ENCODE data around the gene ADIPOR1. TPM values are rescaled to one million over a fixed set of nuclear protein-coding genes. Genes with fewer than 3 reads are reported as not detected.
A peak's percentile ranks its signal among the peaks of the same experiment; 100 is the strongest.
"Not testable (repeated sequence)": the region's sequence is repeated elsewhere in the genome, so short reads cannot be mapped to it uniquely, and the experiment has no call there.

ADIPOR1 gene
- polyA plus RNA-seq, 2 donors: 96.2 to 98.4 TPM

GRCh38 chr1:202923533-202923932 is 34.6 kb downstream of the ADIPOR1 start:
- no peak overlapping the region for H3K4me3 ChIP-seq (ENCODE audit: low read depth in 1 of 2, low read length in 2 of 2)
- WGBS, 2 donors: 87 to 91% methylated on average over 3 of the region's 3 CpGs
- H3K4me1 ChIP-seq (ENCODE audit: control insufficient read depth in 2 of 2, insufficient read depth in 2 of 2, low read length in 1 of 2): no peaks in the 10 kb centered on the region
- H3K27ac ChIP-seq (ENCODE audit: low read depth in 2 of 2, low read length in 1 of 2): no peak overlapping the region
- no peaks in the 10 kb centered on the region for H3K27me3 ChIP-seq (ENCODE audit: control insufficient read depth in 1 of 2, insufficient read depth in 2 of 2, low read length in 2 of 2)
- no peaks in the 10 kb centered on the region for H3K9me3 ChIP-seq (ENCODE audit: control insufficient read depth in 2 of 2, insufficient read depth in 1 of 2, low read depth in 1 of 2, low read length in 1 of 2)
- peaks cover 0 to 2% of the 10 kb centered on the region in 2 donors for H3K36me3 ChIP-seq (ENCODE audit: control insufficient read depth in 2 of 2, insufficient read depth in 2 of 2, low read length in 1 of 2)

- Histone ChIP-seq H3K4me3 (ENCODE audit: low read depth in 1 of 2, low read length in 2 of 2) (no peak overlapping the region), H3K36me3 (ENCODE audit: control insufficient read depth in 2 of 2, insufficient read depth in 2 of 2, low read length in 1 of 2) (peaks cover 0 to 2% of the 10 kb centered on the region in 2 donors), H3K4me1 (ENCODE audit: control insufficient read depth in 2 of 2, insufficient read depth in 2 of 2, low read length in 1 of 2) (no peaks in the 10 kb centered on the region), H3K9me3 (ENCODE audit: control insufficient read depth in 2 of 2, insufficient read depth in 1 of 2, low read depth in 1 of 2, low read length in 1 of 2) (no peaks in the 10 kb centered on the region), H3K27me3 (ENCODE audit: control insufficient read depth in 1 of 2, insufficient read depth in 2 of 2, low read length in 2 of 2) (no peaks in the 10 kb centered on the region), H3K27ac (ENCODE audit: low read depth in 2 of 2, low read length in 1 of 2) (no peak overlapping the region)
Observed at GRCh38 chr1:202919615-202920014, 38.5 kb downstream of the ADIPOR1 start.

- H3K4me3 ChIP-seq (ENCODE audit: low read depth in 1 of 2, low read length in 2 of 2): no peak overlapping the region
- no peak overlapping the region for H3K27ac ChIP-seq (ENCODE audit: low read depth in 2 of 2, low read length in 1 of 2)
- no peaks in the 10 kb centered on the region for H3K9me3 ChIP-seq (ENCODE audit: control insufficient read depth in 2 of 2, insufficient read depth in 1 of 2, low read depth in 1 of 2, low read length in 1 of 2)
- no peaks in the 10 kb centered on the region for H3K27me3 ChIP-seq (ENCODE audit: control insufficient read depth in 1 of 2, insufficient read depth in 2 of 2, low read length in 2 of 2)
- peaks cover 0 to 8% of the 10 kb centered on the region in 2 donors for H3K36me3 ChIP-seq (ENCODE audit: control insufficient read depth in 2 of 2, insufficient read depth in 2 of 2, low read length in 1 of 2)
- H3K4me1 ChIP-seq (ENCODE audit: control insufficient read depth in 2 of 2, insufficient read depth in 2 of 2, low read length in 1 of 2): no peaks in the 10 kb centered on the region
Observed at GRCh38 chr1:202915146-202915545, 43.0 kb downstream of the ADIPOR1 start.

GRCh38 chr1:202912476-202912875 is 45.6 kb downstream of the ADIPOR1 start:
- H3K36me3 ChIP-seq (ENCODE audit: control insufficient read depth in 2 of 2, insufficient read depth in 2 of 2, low read length in 1 of 2); H3K27me3 ChIP-seq (ENCODE audit: control insufficient read depth in 1 of 2, insufficient read depth in 2 of 2, low read length in 2 of 2): not testable (repeated sequence)
- 68 to 76% methylated on average over 4 of the region's 4 CpGs for WGBS, 2 donors

GRCh38 chr1:202909494-202909893 is 48.6 kb downstream of the ADIPOR1 start:
- Histone ChIP-seq H3K4me1 (ENCODE audit: control insufficient read depth in 2 of 2, insufficient read depth in 2 of 2, low read length in 1 of 2) (no peaks in the 10 kb centered on the region), H3K36me3 (ENCODE audit: control insufficient read depth in 2 of 2, insufficient read depth in 2 of 2, low read length in 1 of 2) (peaks cover 0 to 6% of the 10 kb centered on the region in 2 donors), H3K27ac (ENCODE audit: low read depth in 2 of 2, low read length in 1 of 2) (no peak overlapping the region), H3K27me3 (ENCODE audit: control insufficient read depth in 1 of 2, insufficient read depth in 2 of 2, low read length in 2 of 2) (no peaks in the 10 kb centered on the region), H3K9me3 (ENCODE audit: control insufficient read depth in 2 of 2, insufficient read depth in 1 of 2, low read depth in 1 of 2, low read length in 1 of 2) (no peaks in the 10 kb centered on the region), H3K4me3 (ENCODE audit: low read depth in 1 of 2, low read length in 2 of 2) (no peak overlapping the region)
- 86 to 88% methylated on average over 1 of the region's 1 CpG for WGBS, 2 donors

More at GRCh38 chr1:202912476-202912875, 45.6 kb downstream of the ADIPOR1 start:
- H3K4me1 ChIP-seq (ENCODE audit: control insufficient read depth in 2 of 2, insufficient read depth in 2 of 2, low read length in 1 of 2); H3K4me3 ChIP-seq (ENCODE audit: low read depth in 1 of 2, low read length in 2 of 2); H3K9me3 ChIP-seq (ENCODE audit: control insufficient read depth in 2 of 2, insufficient read depth in 1 of 2, low read depth in 1 of 2, low read length in 1 of 2): not testable (repeated sequence)
- H3K27ac ChIP-seq (ENCODE audit: low read depth in 2 of 2, low read length in 1 of 2): peak overlapping the region in 1 of 2 donors; percentile 81

GRCh38 chr1:202908998-202909397 is 49.1 kb downstream of the ADIPOR1 start:
- Histone ChIP-seq H3K36me3 (ENCODE audit: control insufficient read depth in 2 of 2, insufficient read depth in 2 of 2, low read length in 1 of 2) (peaks cover 0 to 6% of the 10 kb centered on the region in 2 donors), H3K27ac (ENCODE audit: low read depth in 2 of 2, low read length in 1 of 2) (no peak overlapping the region), H3K27me3 (ENCODE audit: control insufficient read depth in 1 of 2, insufficient read depth in 2 of 2, low read length in 2 of 2) (no peaks in the 10 kb centered on the region), H3K4me1 (ENCODE audit: control insufficient read depth in 2 of 2, insufficient read depth in 2 of 2, low read length in 1 of 2) (no peaks in the 10 kb centered on the region), H3K9me3 (ENCODE audit: control insufficient read depth in 2 of 2, insufficient read depth in 1 of 2, low read depth in 1 of 2, low read length in 1 of 2) (no peaks in the 10 kb centered on the region), H3K4me3 (ENCODE audit: low read depth in 1 of 2, low read length in 2 of 2) (no peak overlapping the region)
- WGBS, 2 donors: 96 to 97% methylated on average over 6 of the region's 6 CpGs

- Histone ChIP-seq H3K36me3 (ENCODE audit: control insufficient read depth in 2 of 2, insufficient read depth in 2 of 2, low read length in 1 of 2) (no peaks in the 10 kb centered on the region), H3K27ac (ENCODE audit: low read depth in 2 of 2, low read length in 1 of 2) (no peak overlapping the region)
- 68 to 81% methylated on average over 4 of the region's 4 CpGs for WGBS, 2 donors
Observed at GRCh38 chr1:202905331-202905730, 52.8 kb downstream of the ADIPOR1 start.

GRCh38 chr1:202903808-202904207 is 54.3 kb downstream of the ADIPOR1 start:
- H3K36me3 ChIP-seq (ENCODE audit: control insufficient read depth in 2 of 2, insufficient read depth in 2 of 2, low read length in 1 of 2); H3K4me1 ChIP-seq (ENCODE audit: control insufficient read depth in 2 of 2, insufficient read depth in 2 of 2, low read length in 1 of 2); H3K9me3 ChIP-seq (ENCODE audit: control insufficient read depth in 2 of 2, insufficient read depth in 1 of 2, low read depth in 1 of 2, low read length in 1 of 2); H3K27ac ChIP-seq (ENCODE audit: low read depth in 2 of 2, low read length in 1 of 2); H3K4me3 ChIP-seq (ENCODE audit: low read depth in 1 of 2, low read length in 2 of 2); H3K27me3 ChIP-seq (ENCODE audit: control insufficient read depth in 1 of 2, insufficient read depth in 2 of 2, low read length in 2 of 2): not testable (repeated sequence)
- WGBS, 2 donors: 91 to 96% methylated on average over 5 of the region's 5 CpGs

More at GRCh38 chr1:202905331-202905730, 52.8 kb downstream of the ADIPOR1 start:
- H3K4me3 ChIP-seq (ENCODE audit: low read depth in 1 of 2, low read length in 2 of 2): no peak overlapping the region
- no peaks in the 10 kb centered on the region for H3K9me3 ChIP-seq (ENCODE audit: control insufficient read depth in 2 of 2, insufficient read depth in 1 of 2, low read depth in 1 of 2, low read length in 1 of 2)
- H3K27me3 ChIP-seq (ENCODE audit: control insufficient read depth in 1 of 2, insufficient read depth in 2 of 2, low read length in 2 of 2): no peaks in the 10 kb centered on the region
- no peaks in the 10 kb centered on the region for H3K4me1 ChIP-seq (ENCODE audit: control insufficient read depth in 2 of 2, insufficient read depth in 2 of 2, low read length in 1 of 2)

- H3K36me3 ChIP-seq (ENCODE audit: control insufficient read depth in 2 of 2, insufficient read depth in 2 of 2, low read length in 1 of 2): no peaks in the 10 kb centered on the region
- H3K27me3 ChIP-seq (ENCODE audit: control insufficient read depth in 1 of 2, insufficient read depth in 2 of 2, low read length in 2 of 2): no peaks in the 10 kb centered on the region
- H3K4me1 ChIP-seq (ENCODE audit: control insufficient read depth in 2 of 2, insufficient read depth in 2 of 2, low read length in 1 of 2): no peaks in the 10 kb centered on the region
- no peak overlapping the region for H3K27ac ChIP-seq (ENCODE audit: low read depth in 2 of 2, low read length in 1 of 2)
- H3K9me3 ChIP-seq (ENCODE audit: control insufficient read depth in 2 of 2, insufficient read depth in 1 of 2, low read depth in 1 of 2, low read length in 1 of 2): no peaks in the 10 kb centered on the region
- 93 to 94% methylated on average over 4 of the region's 4 CpGs for WGBS, 2 donors
- no peak overlapping the region for H3K4me3 ChIP-seq (ENCODE audit: low read depth in 1 of 2, low read length in 2 of 2)
Observed at GRCh38 chr1:202901555-202901954, 56.6 kb downstream of the ADIPOR1 start.

GRCh38 chr1:202892501-202892900 is 65.6 kb downstream of the ADIPOR1 start:
- Histone ChIP-seq H3K9me3 (ENCODE audit: control insufficient read depth in 2 of 2, insufficient read depth in 1 of 2, low read depth in 1 of 2, low read length in 1 of 2) (no peaks in the 10 kb centered on the region), H3K27me3 (ENCODE audit: control insufficient read depth in 1 of 2, insufficient read depth in 2 of 2, low read length in 2 of 2) (no peaks in the 10 kb centered on the region), H3K4me1 (ENCODE audit: control insufficient read depth in 2 of 2, insufficient read depth in 2 of 2, low read length in 1 of 2) (no peaks in the 10 kb centered on the region), H3K27ac (ENCODE audit: low read depth in 2 of 2, low read length in 1 of 2) (no peak overlapping the region), H3K36me3 (ENCODE audit: control insufficient read depth in 2 of 2, insufficient read depth in 2 of 2, low read length in 1 of 2) (peaks cover 3 to 9% of the 10 kb centered on the region in 2 donors), H3K4me3 (ENCODE audit: low read depth in 1 of 2, low read length in 2 of 2) (no peak overlapping the region)
- 76 to 86% methylated on average over 7 of the region's 7 CpGs for WGBS, 2 donors
